ENCODE data around the gene TTC38.

The TTC38 gene

DNA sequence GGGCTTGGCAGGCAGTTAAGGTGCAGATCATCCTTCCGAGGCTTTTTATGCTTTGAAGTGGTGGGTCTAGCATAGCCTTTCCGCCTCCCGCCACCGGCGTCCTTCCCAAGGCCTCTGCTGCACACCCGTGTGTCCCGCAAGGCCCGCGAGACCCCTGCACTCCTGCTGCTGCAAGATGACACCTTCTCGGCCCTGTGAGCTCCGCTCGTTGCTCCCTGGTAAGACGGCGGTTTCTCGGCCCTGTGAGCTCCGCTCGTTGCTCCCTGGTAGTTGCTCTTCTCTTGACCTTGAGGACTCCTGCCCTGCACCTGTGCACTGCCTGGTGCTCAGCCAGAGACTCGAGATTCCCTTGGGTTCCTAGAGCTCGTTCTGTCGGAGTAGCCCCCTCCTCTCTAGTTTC is 49.8 kb downstream of the TTC38 start:
- Mint-ChIP-seq H3K4me1 (ENCODE audit: low read depth) (no peaks in the 10 kb centered on the region), H3K36me3 (no peaks in the 10 kb centered on the region), H3K9me3 (ENCODE audit: low read depth) (no peaks in the 10 kb centered on the region), H3K4me3 (no peak overlapping the region), H3K27me3 (no peaks in the 10 kb centered on the region), H3K27ac (no peak overlapping the region)

GRCh38 chr22:46318576-46318975 is 50.8 kb downstream of the TTC38 start:
- Mint-ChIP-seq H3K27ac (no peak overlapping the region), H3K4me1 (ENCODE audit: low read depth) (no peaks in the 10 kb centered on the region), H3K27me3 (no peaks in the 10 kb centered on the region), H3K36me3 (no peaks in the 10 kb centered on the region), H3K9me3 (ENCODE audit: low read depth) (no peaks in the 10 kb centered on the region), H3K4me3 (no peak overlapping the region)

DNA sequence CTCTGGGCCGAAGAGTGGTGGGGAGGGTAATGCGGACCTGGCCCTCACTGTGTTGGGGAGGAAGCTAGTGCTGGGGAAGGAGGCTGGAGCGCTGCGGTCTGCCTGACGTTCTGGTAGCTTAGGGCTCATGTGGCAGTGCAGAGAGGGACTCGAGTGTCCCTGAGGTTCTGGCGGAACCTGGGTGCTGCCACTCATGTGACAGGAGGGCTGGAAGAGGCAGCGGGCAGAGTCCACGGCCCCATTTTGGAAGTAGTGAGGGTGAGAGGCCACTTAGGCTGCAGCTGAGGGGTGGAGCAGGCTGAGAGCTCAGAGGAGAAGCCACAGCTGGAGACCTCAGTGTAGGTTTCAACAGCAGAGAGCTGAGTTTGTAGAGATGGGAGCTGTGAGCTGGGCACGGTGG is 51.5 kb downstream of the TTC38 start:
- H3K4me3 Mint-ChIP-seq = no peak overlapping the region
- no peak overlapping the region for H3K27ac Mint-ChIP-seq
- H3K4me1 Mint-ChIP-seq (ENCODE audit: low read depth) = no peaks in the 10 kb centered on the region
- no peaks in the 10 kb centered on the region for H3K27me3 Mint-ChIP-seq
- H3K36me3 Mint-ChIP-seq = no peaks in the 10 kb centered on the region
- no peaks in the 10 kb centered on the region for H3K9me3 Mint-ChIP-seq (ENCODE audit: low read depth)

DNA sequence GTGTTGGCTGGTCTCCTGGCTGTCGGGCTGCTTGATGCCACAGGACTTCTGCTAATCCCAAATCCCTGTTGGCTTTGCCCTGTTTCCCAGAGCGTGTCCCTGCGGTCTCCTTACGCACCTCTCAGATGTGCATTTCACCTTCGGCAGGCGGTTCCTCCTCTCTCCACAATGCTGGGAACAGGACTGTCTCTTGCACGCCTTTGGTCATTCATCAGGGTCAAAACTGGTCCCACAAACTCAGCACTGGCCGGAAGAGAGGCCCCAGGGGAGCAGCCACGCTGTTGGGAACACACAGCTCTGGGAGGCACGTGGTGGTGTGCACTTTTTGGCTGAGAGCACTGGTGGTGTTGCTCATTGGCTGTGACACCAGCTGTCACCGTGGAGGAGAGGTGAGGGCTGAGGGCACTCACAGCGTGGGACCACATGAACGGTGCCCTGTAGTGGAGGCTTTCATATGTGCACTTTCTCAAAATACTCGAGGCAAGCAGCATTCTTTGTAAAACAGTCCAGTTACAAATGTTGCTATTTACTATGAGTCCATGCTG is 52.4 kb downstream of the TTC38 start:
- no peak overlapping the region for H3K27ac Mint-ChIP-seq
- no peaks in the 10 kb centered on the region for H3K9me3 Mint-ChIP-seq (ENCODE audit: low read depth)
- H3K4me3 Mint-ChIP-seq = no peak overlapping the region
- no peaks in the 10 kb centered on the region for H3K27me3 Mint-ChIP-seq
- H3K4me1 Mint-ChIP-seq (ENCODE audit: low read depth) = no peaks in the 10 kb centered on the region
- no peaks in the 10 kb centered on the region for H3K36me3 Mint-ChIP-seq

GRCh38 chr22:46320716-46321386 is 53.0 kb downstream of the TTC38 start:
- H3K9me3 Mint-ChIP-seq (ENCODE audit: low read depth) = no peaks in the 10 kb centered on the region
- H3K27ac Mint-ChIP-seq = no peak overlapping the region
- no peaks in the 10 kb centered on the region for H3K4me1 Mint-ChIP-seq (ENCODE audit: low read depth)
- no peak overlapping the region for H3K4me3 Mint-ChIP-seq
- no peaks in the 10 kb centered on the region for H3K36me3 Mint-ChIP-seq
- no peaks in the 10 kb centered on the region for H3K27me3 Mint-ChIP-seq

DNA sequence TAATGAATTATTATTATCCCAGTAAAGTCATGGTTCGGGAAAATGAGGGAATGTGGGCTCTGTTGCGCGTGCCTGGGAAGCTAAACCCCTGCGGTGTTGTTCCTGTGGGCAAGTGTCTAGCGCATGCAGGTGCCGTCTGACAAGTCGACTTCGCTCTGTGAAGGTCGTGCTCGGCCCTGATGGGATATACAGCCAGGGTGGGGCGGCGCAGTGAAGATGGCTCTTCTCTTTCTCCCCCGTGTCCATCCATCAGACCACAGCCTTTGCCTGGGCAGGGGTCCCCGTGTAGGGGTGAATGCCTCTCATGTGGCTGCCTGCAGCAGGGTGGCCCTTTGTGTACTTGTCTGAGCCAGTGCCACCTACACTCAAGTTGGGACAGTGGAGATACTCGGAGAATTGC is 54.9 kb downstream of the TTC38 start:
- no peaks in the 10 kb centered on the region for H3K9me3 Mint-ChIP-seq (ENCODE audit: low read depth)
- H3K36me3 Mint-ChIP-seq = no peaks in the 10 kb centered on the region

GRCh38 chr22:46323162-46323561 is 55.4 kb downstream of the TTC38 start:
- H3K9me3 Mint-ChIP-seq (ENCODE audit: low read depth) = no peaks in the 10 kb centered on the region
- no peaks in the 10 kb centered on the region for H3K27me3 Mint-ChIP-seq
- H3K36me3 Mint-ChIP-seq = no peaks in the 10 kb centered on the region
- H3K27ac Mint-ChIP-seq = no peak overlapping the region
- no peak overlapping the region for H3K4me3 Mint-ChIP-seq
- H3K4me1 Mint-ChIP-seq (ENCODE audit: low read depth) = no peaks in the 10 kb centered on the region

More for the DNA sequence above, 54.9 kb downstream of the TTC38 start:
- Mint-ChIP-seq H3K4me3 (no peak overlapping the region), H3K4me1 (ENCODE audit: low read depth) (no peaks in the 10 kb centered on the region), H3K27ac (no peak overlapping the region), H3K27me3 (no peaks in the 10 kb centered on the region)

DNA sequence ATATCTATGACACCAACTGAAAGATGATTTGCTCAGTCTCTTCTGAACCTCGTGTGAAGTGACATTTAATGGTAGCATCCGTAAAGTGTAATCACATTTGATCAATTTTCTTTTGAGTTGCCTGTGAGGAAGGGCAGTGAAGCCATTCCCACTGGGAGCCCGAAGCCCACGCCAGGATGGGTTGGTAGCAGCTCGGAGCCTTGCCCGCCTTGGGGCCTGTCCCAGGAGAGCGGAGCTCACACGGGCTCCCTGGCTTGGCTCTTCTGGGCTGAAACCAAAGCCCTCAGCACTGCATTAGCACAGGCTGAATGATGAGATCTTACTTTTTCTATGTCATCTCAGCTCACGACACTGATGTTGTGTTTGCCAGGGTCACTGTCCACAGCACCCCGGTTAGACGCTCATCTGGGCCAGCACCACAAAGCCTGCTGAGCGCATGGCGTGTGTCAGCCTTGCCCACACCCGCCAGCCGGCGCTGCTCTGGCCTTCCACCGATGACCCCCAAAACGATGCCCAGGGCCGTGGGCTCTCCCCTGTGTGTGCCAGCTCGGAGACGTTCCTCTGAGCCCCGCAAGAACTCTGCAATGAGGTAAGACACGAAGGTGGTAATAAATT is 58.4 kb downstream of the TTC38 start:
- Mint-ChIP-seq H3K36me3 (no peaks in the 10 kb centered on the region), H3K4me1 (ENCODE audit: low read depth) (no peaks in the 10 kb centered on the region), H3K27me3 (no peaks in the 10 kb centered on the region)

DNA sequence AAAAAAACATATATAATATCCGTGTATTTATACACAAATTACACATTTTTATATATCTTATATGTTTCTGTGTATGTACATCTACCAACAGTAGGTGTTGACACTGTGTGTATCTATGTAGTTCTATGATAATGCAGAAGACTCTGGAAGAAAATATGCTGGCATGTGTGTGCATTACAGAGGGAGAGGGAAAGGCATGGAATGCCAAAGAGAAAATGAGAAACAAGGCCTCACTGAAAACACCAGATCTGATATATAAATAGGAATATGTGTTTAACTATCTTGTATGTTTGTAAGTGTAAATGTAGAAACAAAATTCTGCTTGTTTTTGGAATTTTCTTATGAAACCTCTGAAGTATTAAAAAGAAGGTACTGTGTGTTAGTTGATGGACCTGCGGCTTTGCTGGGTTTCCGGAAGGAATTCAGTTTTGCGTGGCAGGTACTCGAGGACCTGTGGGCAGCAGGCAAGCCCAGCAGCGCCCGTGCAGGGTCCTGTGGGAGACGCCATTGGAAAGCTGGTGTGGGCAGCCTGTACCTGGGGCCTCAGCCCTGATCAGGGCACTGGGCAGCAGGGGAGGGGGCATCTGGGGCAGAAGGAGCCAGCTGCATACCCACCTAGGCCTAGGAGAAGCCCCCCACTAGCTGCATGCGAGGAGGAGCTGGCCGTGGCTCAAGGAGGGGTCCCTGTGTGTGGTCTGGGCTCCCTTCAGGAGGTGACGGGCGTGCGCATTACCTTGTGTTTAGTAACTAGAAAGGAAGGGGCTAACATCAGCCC is 60.1 kb downstream of the TTC38 start:
- H3K27me3 Mint-ChIP-seq = no peaks in the 10 kb centered on the region
- H3K4me1 Mint-ChIP-seq (ENCODE audit: low read depth) = no peaks in the 10 kb centered on the region
- no peaks in the 10 kb centered on the region for H3K36me3 Mint-ChIP-seq
- H3K9me3 Mint-ChIP-seq (ENCODE audit: low read depth) = no peaks in the 10 kb centered on the region
- no peak overlapping the region for H3K4me3 Mint-ChIP-seq
- no peak overlapping the region for H3K27ac Mint-ChIP-seq

More for the DNA sequence above, 58.4 kb downstream of the TTC38 start:
- no peak overlapping the region for H3K27ac Mint-ChIP-seq
- H3K4me3 Mint-ChIP-seq = no peak overlapping the region
- no peaks in the 10 kb centered on the region for H3K9me3 Mint-ChIP-seq (ENCODE audit: low read depth)

- Mint-ChIP-seq H3K36me3 (no peaks in the 10 kb centered on the region), H3K4me1 (ENCODE audit: low read depth) (no peaks in the 10 kb centered on the region), H3K4me3 (no peak overlapping the region), H3K27me3 (no peaks in the 10 kb centered on the region), H3K27ac (no peak overlapping the region), H3K9me3 (ENCODE audit: low read depth) (no peaks in the 10 kb centered on the region)
These were observed 61.0 kb downstream of the TTC38 start for GRCh38 chr22:46328797-46329196.

- Mint-ChIP-seq H3K27me3 (no peaks in the 10 kb centered on the region), H3K4me3 (no peak overlapping the region), H3K9me3 (ENCODE audit: low read depth) (no peaks in the 10 kb centered on the region), H3K27ac (no peak overlapping the region), H3K4me1 (ENCODE audit: low read depth) (peaks cover 3% of the 10 kb centered on the region), H3K36me3 (no peaks in the 10 kb centered on the region)
These were observed 61.8 kb downstream of the TTC38 start for GRCh38 chr22:46329616-46330015.

DNA sequence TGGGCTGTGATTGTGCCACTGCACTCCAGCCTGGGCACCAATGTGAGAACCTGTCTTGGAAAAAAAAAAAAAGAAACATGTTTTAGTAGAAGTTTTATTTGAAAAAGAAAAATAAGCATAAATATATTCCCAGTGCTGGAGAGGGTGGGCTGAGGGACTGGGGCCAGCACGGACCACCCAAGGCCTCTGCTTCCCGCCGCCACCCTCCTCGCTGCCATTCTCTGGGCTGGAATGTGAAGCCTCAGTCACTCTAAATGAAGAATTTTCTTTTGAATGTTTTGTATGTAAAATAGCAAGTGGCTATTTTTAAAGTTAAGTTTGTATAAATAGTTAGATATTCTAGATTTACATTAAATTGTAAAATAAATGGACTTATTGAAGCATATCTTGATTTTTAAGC is 62.6 kb downstream of the TTC38 start:
- Mint-ChIP-seq H3K27me3 (no peaks in the 10 kb centered on the region), H3K4me3 (no peak overlapping the region), H3K27ac (no peak overlapping the region), H3K4me1 (ENCODE audit: low read depth) (peaks cover 7% of the 10 kb centered on the region), H3K9me3 (ENCODE audit: low read depth) (no peaks in the 10 kb centered on the region), H3K36me3 (no peaks in the 10 kb centered on the region)

DNA sequence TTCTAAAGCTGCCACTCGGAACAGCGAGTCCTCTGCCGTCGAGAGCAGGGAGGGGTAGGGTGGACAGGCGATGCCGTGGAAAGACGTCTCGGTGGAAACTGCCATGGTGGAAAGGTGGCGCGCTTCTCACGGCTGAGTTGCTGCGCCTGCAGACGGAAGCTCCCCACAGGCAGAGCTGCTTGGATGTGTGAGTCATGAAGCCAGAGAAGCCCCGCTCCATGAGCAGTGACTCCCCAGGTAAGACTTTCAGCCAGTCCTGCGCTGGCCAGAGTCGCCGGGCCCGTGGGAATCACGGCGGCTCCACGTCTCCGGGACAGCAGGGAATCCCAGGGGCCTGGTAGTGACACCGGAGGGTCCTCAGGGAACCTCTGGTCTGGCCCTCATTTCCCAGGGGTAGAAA is 63.7 kb downstream of the TTC38 start:
- H3K9me3 Mint-ChIP-seq (ENCODE audit: low read depth) = no peaks in the 10 kb centered on the region
- H3K4me3 Mint-ChIP-seq = no peak overlapping the region
- H3K4me1 Mint-ChIP-seq (ENCODE audit: low read depth) = peaks cover 9% of the 10 kb centered on the region
- H3K27ac Mint-ChIP-seq = no peak overlapping the region
- no peaks in the 10 kb centered on the region for H3K27me3 Mint-ChIP-seq
- H3K36me3 Mint-ChIP-seq = peaks cover under 1% of the 10 kb centered on the region

GRCh38 chr22:46335201-46336118 is 67.7 kb downstream of the TTC38 start, which contains the start of gene TRMU:
TRMU (plus strand) TSS chr22:46335714; CDS start chr22:46335765, 51 bp downstream.
- Mint-ChIP-seq H3K9me3 (ENCODE audit: low read depth) (no peaks in the 10 kb centered on the region), H3K4me3 (peak within 1 kb of the TSS; percentile 98), H3K4me1 (ENCODE audit: low read depth) (peaks cover 38% of the 10 kb centered on the region), H3K27ac (peak within 1 kb of the TSS; percentile 95), H3K36me3 (peaks cover 9% of the 10 kb centered on the region), H3K27me3 (no peaks in the 10 kb centered on the region)

All from activated naive CD8-positive, alpha-beta T cell (primary cell).